Sigmoid colon (tissue), 7 donors: ENCODE data around the gene SLC17A9. TPM values are rescaled to one million over a fixed set of nuclear protein-coding genes. Genes with fewer than 3 reads are reported as not detected.
"Not testable (repeated sequence)": the region's sequence is repeated elsewhere in the genome, so short reads cannot be mapped to it uniquely, and the experiment has no call there.

Experiments used
- DNase-seq: peaks from one replicate; pipeline ENCODE4 v3.0.0-alpha.2; 2019
- H3K27ac ChIP-seq, 4 donors: fragments of 200-600 bp; sonication (generic); one replicate each; pipeline ENCODE4 v1.5.1; 2016 to 2019; ENCODE audit warnings: mild to moderate bottlenecking in 1 of 4
- H3K27me3 ChIP-seq, 3 donors: fragments of 200-600 bp; sonication (generic); one replicate each; pipeline ENCODE4 v1.5.1; 2019; ENCODE audit warnings: mild to moderate bottlenecking in 1 of 3
- H3K36me3 ChIP-seq, 4 donors: fragments of 200-600 bp; sonication (generic); one replicate each; pipeline ENCODE4 v1.5.1; 2016 to 2019
- H3K4me1 ChIP-seq, 4 donors: fragments of 200-600 bp; sonication (generic); one replicate each; pipeline ENCODE4 v1.5.1; 2017 to 2019
- H3K4me3 ChIP-seq, 4 donors: fragments of 200-600 bp; sonication (generic); one replicate each; pipeline ENCODE4 v1.5.1; 2017 to 2019; ENCODE audit warnings: mild to moderate bottlenecking in 2 of 4, moderate library complexity in 1 of 4
- H3K9me3 ChIP-seq, 4 donors: fragments of 200-600 bp in 3 of 4; sonication (generic) in 3 of 4; one replicate each; pipeline versions ENCODE4 v1.5.1 to v1.6.1; 2013 to 2019
- EP300 ChIP-seq, 4 donors: sonication (generic); formaldehyde crosslinking; IDR thresholded peaks; one replicate each; pipeline ENCODE4 v1.6.1; 2017; ENCODE audit warnings: antibody characterized with exemption in 4 of 4
- POLR2A ChIP-seq, 2 donors: fragments of 450-650 bp; IDR thresholded peaks; one replicate each; pipeline ENCODE4 v1.6.1; 2016; ENCODE audit warnings: antibody characterized with exemption in 2 of 2, mild to moderate bottlenecking in 2 of 2, moderate library complexity in 2 of 2
- POLR2AphosphoS5 ChIP-seq, 4 donors: sonication (generic); formaldehyde crosslinking; IDR thresholded peaks; one replicate each; pipeline ENCODE4 v1.6.1; 2017; ENCODE audit warnings: antibody characterized with exemption in 4 of 4
- WGBS, 2 donors: extraction: QIAGEN DNeasy Blood & Tissue Kit; methylation state at CpG; one replicate each; pipeline ENCODE4 v1.1.7; 2013; 5-methylcytosine and 5-hydroxymethylcytosine counted together
- intact Hi-C: fragments of 100-400 bp; cut with DNase I; formaldehyde crosslinking; loops from one replicate; pipeline ENCODE4 v1.15.1; 2023
- polyA plus RNA-seq, 3 donors: library from polyadenylated mRNA; stranded (reverse); fragments of 200-250 nt; gene quantifications; one replicate each; pipeline ENCODE4 v1.2.3, GENCODE V29; 2013
- total RNA-seq, 4 donors: library from RNA; depleted of rRNA; stranded (reverse); fragments of >200 nt; gene quantifications; one replicate each; pipeline ENCODE4 v1.1.0, GENCODE V29; 2016
- TF ChIP-seq, protein P1 (sequence below), 4 experiments: fragments of 450-650 bp in 3 of 4; fragments of 200-600 bp in 1 of 4; IDR thresholded peaks; one replicate each; pipeline ENCODE4 v1.5.1; 2016 to 2019; ENCODE audit warnings: antibody characterized with exemption in 4 of 4, mild to moderate bottlenecking in 3 of 4, moderate library complexity in 2 of 4
- donor health status: healthy with polysubstance abuse.
- donor health status: Bipolar disorder and iron deficiency.
- donor health status: healthy.

Gene SLC17A9
- total and polyA plus RNA-seq, 7 donors, result 0.60 to 15.4 (median 2.9) TPM

DNA sequence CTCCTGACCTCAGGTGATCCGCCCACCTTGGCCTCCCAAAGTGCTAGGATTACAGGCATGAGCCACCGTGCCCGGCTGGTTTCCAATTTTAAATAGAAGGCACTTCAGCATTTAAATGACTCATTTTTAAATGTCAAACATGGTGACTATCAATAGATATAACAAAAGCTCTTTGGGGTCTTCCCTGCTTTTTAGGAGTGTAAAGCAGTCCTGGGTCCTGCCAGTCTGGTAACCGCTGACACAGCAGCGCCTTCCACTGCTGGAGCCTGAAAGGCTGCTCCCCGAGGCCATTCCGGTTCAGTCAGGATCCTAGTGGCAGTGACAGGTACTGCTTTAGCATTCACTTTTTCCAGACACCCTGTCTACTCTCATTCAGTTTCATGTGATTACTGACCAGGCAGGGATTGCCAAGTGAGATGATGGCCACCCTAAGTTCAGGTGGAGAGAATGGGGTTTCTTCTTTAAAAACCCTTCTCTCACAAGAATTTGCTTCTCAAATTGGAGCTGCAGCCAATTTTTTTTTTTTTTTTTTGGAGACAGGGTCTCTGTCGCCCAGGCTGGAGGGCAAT is 31.3 kb upstream of the SLC17A9 start:
- intact Hi-C loops, result no loop called here
- TF ChIP-seq, protein P1, sequence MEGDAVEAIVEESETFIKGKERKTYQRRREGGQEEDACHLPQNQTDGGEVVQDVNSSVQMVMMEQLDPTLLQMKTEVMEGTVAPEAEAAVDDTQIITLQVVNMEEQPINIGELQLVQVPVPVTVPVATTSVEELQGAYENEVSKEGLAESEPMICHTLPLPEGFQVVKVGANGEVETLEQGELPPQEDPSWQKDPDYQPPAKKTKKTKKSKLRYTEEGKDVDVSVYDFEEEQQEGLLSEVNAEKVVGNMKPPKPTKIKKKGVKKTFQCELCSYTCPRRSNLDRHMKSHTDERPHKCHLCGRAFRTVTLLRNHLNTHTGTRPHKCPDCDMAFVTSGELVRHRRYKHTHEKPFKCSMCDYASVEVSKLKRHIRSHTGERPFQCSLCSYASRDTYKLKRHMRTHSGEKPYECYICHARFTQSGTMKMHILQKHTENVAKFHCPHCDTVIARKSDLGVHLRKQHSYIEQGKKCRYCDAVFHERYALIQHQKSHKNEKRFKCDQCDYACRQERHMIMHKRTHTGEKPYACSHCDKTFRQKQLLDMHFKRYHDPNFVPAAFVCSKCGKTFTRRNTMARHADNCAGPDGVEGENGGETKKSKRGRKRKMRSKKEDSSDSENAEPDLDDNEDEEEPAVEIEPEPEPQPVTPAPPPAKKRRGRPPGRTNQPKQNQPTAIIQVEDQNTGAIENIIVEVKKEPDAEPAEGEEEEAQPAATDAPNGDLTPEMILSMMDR (IDR thresholded peaks at IDR 0.05), result peak in 3 of 4 experiments; percentile 32 to 52 (median 44)
- TF ChIP-seq POLR2A (IDR thresholded peaks at IDR 0.05), result no peak
- no peak for TF ChIP-seq EP300 (IDR thresholded peaks at IDR 0.05)
- peak in 1 of 4 donors; percentile 27 for TF ChIP-seq POLR2AphosphoS5 (IDR thresholded peaks at IDR 0.05)
- H3K27ac ChIP-seq, result peak overlapping the region in 1 of 4 donors; percentile 35
- no peak for DNase-seq
- no peaks in the 10 kb centered on the region for H3K36me3 ChIP-seq
- WGBS, 2 donors, result 35 to 49% methylated on average over 8 of the region's 8 CpGs
- no peak overlapping the region for H3K4me3 ChIP-seq
- no peaks in the 10 kb centered on the region for H3K27me3 ChIP-seq
- H3K4me1 ChIP-seq, result peaks cover 0 to 91% (median 90%) of the 10 kb centered on the region in 4 donors
- no peaks in the 10 kb centered on the region for H3K9me3 ChIP-seq

DNA sequence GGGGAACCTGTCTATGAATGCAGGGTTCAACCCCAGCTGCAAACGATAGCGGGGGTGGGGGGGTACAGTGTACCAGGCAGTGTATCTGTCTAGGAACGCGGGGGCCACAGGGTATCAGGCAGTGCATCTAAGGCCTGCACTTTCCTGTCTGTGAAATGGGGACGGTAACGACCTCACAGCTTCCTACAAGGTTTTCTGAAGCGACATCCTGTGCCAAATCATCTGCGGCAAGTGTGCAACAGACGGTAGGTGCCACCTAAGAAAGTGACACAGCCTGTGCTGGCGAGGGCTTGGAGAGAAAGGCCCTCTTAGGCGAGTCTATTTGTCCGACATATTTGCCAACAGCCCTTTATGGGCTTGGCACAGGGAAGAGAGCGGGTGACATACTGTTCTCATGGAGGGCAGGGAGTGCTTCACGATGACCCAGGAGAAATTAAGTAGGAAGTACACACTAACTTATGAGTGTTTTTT is 30.0 kb upstream of the SLC17A9 start:
- Histone ChIP-seq H3K27ac (peak overlapping the region; percentile 97 to 99 (median 98)), H3K9me3 (no peaks in the 10 kb centered on the region), H3K4me1 (peaks cover 0 to 88% (median 87%) of the 10 kb centered on the region in 4 donors), H3K36me3 (no peaks in the 10 kb centered on the region), H3K27me3 (no peaks in the 10 kb centered on the region), H3K4me3 (no peak overlapping the region)
- 57 to 60% methylated on average over 14 of the region's 14 CpGs for WGBS, 2 donors
- TF ChIP-seq EP300 (IDR thresholded peaks at IDR 0.05) (no peak), POLR2A (IDR thresholded peaks at IDR 0.05) (no peak), POLR2AphosphoS5 (IDR thresholded peaks at IDR 0.05) (no peak)
- TF ChIP-seq, protein P1 (IDR thresholded peaks at IDR 0.05), result no peak
- intact Hi-C loops, result no loop called here
- DNase-seq, result no peak

DNA sequence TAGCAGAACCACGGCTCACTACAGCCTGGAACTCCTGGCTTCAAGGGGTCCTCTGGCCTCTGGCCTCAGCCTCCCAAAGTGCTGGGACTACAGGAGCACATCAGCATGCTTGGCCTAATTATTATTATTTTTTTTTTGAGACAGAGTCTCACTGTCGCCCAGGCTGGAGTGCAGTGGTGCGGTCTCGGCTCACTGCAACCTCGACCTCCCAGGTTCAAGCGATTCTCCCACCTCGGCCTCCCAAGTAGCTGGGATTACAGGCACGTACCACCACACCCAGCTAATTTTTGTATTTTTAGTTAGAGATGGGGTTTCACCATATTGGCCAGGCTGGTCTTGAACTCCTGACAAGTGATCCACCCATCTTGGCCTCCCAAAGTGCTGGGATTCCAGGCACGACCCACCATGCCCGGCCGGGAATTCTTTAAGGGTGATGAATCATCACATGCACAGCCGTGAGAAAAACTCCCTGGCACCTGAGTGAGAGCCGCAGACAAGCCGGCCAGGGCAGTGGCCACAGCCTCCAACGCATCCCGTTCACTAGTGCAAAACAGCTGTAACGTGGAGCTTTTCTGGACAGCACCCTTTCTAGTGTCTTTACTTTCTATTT is 29.3 kb upstream of the SLC17A9 start:
- H3K4me3 ChIP-seq, result peak overlapping the region in 1 of 4 donors; percentile 9
- DNase-seq, result not testable (repeated sequence)

DNA sequence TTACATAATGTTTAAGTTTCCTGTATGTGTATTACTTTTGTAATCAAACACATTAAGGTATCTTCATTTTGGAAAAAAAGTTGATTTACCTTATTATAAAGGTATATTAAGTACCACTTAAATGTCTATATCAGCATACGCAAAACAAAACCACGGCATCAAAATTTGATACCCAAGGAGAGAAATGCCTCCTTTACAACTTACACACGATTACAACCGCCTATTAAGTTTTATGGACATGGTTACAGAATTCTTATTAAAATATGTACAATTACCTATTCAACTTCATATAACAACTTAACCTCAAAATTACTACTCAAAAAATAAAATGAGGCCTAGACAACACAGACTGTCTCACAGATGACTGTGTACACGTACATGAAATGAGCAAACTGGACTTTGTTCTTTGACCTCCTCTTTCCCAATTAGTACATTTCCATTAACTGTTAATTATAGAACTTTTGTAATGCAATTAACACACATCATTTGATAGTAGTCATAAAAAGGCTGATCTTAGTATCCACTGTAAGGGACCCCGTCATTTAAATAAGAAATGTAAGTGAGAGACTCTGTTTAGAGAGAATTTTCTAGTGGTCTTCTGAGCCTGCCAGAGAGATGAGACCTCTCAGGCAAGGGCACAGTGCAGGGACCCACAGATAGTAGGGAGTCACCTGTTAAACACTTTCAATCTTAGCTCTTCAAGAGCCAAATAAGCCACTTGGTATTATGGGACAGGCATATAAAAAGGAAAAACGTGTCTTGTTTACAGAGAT is 28.7 kb upstream of the SLC17A9 start:
- WGBS, 2 donors, result 13 to 43% methylated on average over 7 of the region's 7 CpGs
- H3K4me1 ChIP-seq, result peaks cover 0 to 88% (median 87%) of the 10 kb centered on the region in 4 donors
- intact Hi-C loops, result no loop called here
- no peaks in the 10 kb centered on the region for H3K9me3 ChIP-seq
- no peaks in the 10 kb centered on the region for H3K36me3 ChIP-seq
- no peak for DNase-seq
- H3K4me3 ChIP-seq, result peak overlapping the region in 3 of 4 donors; percentile 92 to 98 (median 95)
- TF ChIP-seq POLR2A (IDR thresholded peaks at IDR 0.05) (no peak), POLR2AphosphoS5 (IDR thresholded peaks at IDR 0.05) (no peak), EP300 (IDR thresholded peaks at IDR 0.05) (no peak)
- TF ChIP-seq, protein P1 (IDR thresholded peaks at IDR 0.05), result no peak
- peak overlapping the region; percentile 97 to 99 (median 98) for H3K27ac ChIP-seq
- no peaks in the 10 kb centered on the region for H3K27me3 ChIP-seq

More for the DNA sequence above, 29.3 kb upstream of the SLC17A9 start:
- H3K9me3 ChIP-seq, H3K27me3 ChIP-seq, intact Hi-C loops, H3K36me3 ChIP-seq: not testable (repeated sequence)
- 43 to 65% methylated on average over 17 of the region's 17 CpGs for WGBS, 2 donors
- H3K27ac ChIP-seq, result peak overlapping the region; percentile 97 to 99 (median 98)
- peaks cover 0 to 88% (median 87%) of the 10 kb centered on the region in 4 donors for H3K4me1 ChIP-seq
- peak in 1 of 4 donors; percentile 35 for TF ChIP-seq POLR2AphosphoS5 (IDR thresholded peaks at IDR 0.05)
